Mucosa of descending colon (tissue), 3 donors: Measurements from ENCODE around the gene DOCK10. TPM values are rescaled to one million over a fixed set of nuclear protein-coding genes. Genes with fewer than 3 reads are reported as not detected.

Experiments used
- ATAC-seq: fragments of 200-7000 bp; cut with Tn5 transposase; one replicate; pipeline ENCODE4 v1.9.1; 2020; ENCODE audit warnings: mild to moderate bottlenecking, moderate library complexity
- DNase-seq, 3 donors: peaks; one replicate each; pipeline ENCODE4 v3.0.0-alpha.2; 2020
- H3K36me3 ChIP-seq: fragments of 200-600 bp; one replicate; pipeline ENCODE4 v1.8.0; 2021; ENCODE audit warnings: low read depth, mild to moderate bottlenecking
- H3K4me1 ChIP-seq: fragments of 200-600 bp; one replicate; pipeline ENCODE4 v1.8.0; 2021; ENCODE audit warnings: low read depth, mild to moderate bottlenecking
- H3K4me3 ChIP-seq: fragments of 200-600 bp; one replicate; pipeline ENCODE4 v1.8.0; 2021; ENCODE audit warnings: mild to moderate bottlenecking
- H3K9me3 ChIP-seq: fragments of 200-600 bp; one replicate; pipeline ENCODE4 v1.8.0; 2021; ENCODE audit warnings: mild to moderate bottlenecking
- intact Hi-C, 2 donors: fragments of 100-400 bp; cut with DNase I in 1 of 2; cut with micrococcal nuclease in 1 of 2; formaldehyde crosslinking; loops; one replicate each; pipeline versions ENCODE4 v1.11.0 to v1.11.1; 2022; cut with DNase I, micrococcal nuclease
- total RNA-seq, 3 donors: library from RNA; stranded (reverse); fragmentation: NEBNext Ultra II Directional in 2 of 3; extraction: Animal tissue kit (Norgen Biotek cat#: 25700) in 2 of 3; gene quantifications; one replicate each; pipeline versions ENCODE4 v1.2.1 to v1.2.4, GENCODE V29; 2021 to 2023
- TF ChIP-seq, protein P1 (sequence below): fragments of 200-600 bp; IDR thresholded peaks from one replicate; pipeline ENCODE4 v1.8.0; 2022; ENCODE audit warnings: antibody characterized with exemption, mild to moderate bottlenecking
- donor health status: DM: no; HTN: no; CAD: no; lungs with moderate emphysema.
- donor health status: DM: no; HTN: no; CAD: no.
- donor health status: DM: no; HTN: yes; CAD: no.

DOCK10 gene
- total RNA-seq, 3 donors from 2014 or later = 13.3 to 20.6 (median 14.7) TPM

DNA sequence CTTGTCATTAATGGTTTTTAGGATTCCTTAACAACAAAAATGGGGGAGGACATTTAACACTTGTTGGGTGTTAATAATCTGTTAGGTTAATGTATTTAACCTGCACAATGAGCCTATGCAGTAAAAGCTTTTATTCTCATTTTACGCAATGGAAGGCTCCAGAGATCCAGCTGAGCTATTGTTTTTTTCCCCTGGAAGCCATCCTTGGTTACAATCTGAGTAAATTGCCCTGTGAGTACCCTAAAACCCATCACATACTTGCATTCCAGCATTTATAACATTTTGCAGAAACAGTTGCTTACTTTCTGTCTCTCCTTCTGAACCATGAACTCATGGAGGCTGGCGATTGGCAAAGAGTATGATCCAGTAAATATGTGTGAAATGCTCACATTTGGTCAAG is 30.2 kb upstream of the DOCK10 start:
- Histone ChIP-seq H3K9me3 (peaks cover 2% of the 10 kb centered on the region), H3K4me1 (no peaks in the 10 kb centered on the region), H3K4me3 (no peak overlapping the region), H3K36me3 (no peaks in the 10 kb centered on the region)
- intact Hi-C loops = no loop called here
- ATAC-seq (no peak), DNase-seq (no peak)
- TF ChIP-seq, protein P1, sequence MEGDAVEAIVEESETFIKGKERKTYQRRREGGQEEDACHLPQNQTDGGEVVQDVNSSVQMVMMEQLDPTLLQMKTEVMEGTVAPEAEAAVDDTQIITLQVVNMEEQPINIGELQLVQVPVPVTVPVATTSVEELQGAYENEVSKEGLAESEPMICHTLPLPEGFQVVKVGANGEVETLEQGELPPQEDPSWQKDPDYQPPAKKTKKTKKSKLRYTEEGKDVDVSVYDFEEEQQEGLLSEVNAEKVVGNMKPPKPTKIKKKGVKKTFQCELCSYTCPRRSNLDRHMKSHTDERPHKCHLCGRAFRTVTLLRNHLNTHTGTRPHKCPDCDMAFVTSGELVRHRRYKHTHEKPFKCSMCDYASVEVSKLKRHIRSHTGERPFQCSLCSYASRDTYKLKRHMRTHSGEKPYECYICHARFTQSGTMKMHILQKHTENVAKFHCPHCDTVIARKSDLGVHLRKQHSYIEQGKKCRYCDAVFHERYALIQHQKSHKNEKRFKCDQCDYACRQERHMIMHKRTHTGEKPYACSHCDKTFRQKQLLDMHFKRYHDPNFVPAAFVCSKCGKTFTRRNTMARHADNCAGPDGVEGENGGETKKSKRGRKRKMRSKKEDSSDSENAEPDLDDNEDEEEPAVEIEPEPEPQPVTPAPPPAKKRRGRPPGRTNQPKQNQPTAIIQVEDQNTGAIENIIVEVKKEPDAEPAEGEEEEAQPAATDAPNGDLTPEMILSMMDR = no peak

DNA sequence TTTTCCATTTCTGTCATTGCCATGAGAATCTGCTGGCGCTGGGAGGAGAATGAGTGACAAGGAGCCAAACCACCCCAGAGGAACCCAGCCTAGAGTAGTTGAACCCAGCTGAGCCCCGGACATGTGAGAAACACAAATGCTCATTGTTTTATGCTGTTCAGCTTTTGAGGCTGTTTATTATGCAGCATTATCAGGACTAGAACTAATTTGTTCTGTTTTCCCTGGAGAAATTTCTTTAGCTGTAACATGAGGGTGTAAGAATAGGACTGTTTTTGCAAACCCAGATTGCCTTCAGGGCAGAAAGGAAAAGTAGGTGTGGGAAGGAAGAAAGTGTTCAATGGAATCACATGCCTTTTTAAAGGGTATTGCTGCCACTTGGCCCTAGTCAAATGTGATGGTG is 28.5 kb upstream of the DOCK10 start:
- intact Hi-C loops = no loop called here
- Histone ChIP-seq H3K9me3 (peaks cover 3% of the 10 kb centered on the region), H3K4me1 (no peaks in the 10 kb centered on the region), H3K4me3 (no peak overlapping the region), H3K36me3 (no peaks in the 10 kb centered on the region)
- TF ChIP-seq, protein P1 = no peak
- ATAC-seq (no peak), DNase-seq (no peak)

DNA sequence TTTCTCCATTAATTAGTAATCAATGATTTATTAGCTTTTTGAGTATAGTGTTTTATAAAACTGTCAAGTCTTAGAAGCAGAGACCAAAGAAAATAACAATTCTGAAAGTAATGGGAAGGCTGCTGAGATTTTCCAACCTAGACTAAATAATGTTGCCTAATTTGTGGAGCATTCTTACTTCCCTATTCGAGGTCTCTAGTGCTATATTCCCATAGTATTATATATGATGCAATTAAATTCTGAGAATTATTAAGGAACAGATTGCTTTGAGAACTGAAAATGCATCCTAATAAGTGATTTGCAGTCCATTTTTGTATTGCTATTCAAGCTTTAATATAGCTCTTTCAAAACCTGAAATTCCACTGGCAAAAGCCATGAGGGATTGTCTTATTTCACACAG is 27.7 kb upstream of the DOCK10 start:
- H3K4me3 ChIP-seq = no peak overlapping the region
- DNase-seq (no peak), ATAC-seq (no peak)
- no peaks in the 10 kb centered on the region for H3K36me3 ChIP-seq
- peaks cover 3% of the 10 kb centered on the region for H3K9me3 ChIP-seq
- no peaks in the 10 kb centered on the region for H3K4me1 ChIP-seq
- intact Hi-C loops = no loop called here
- TF ChIP-seq, protein P1 = no peak

DNA sequence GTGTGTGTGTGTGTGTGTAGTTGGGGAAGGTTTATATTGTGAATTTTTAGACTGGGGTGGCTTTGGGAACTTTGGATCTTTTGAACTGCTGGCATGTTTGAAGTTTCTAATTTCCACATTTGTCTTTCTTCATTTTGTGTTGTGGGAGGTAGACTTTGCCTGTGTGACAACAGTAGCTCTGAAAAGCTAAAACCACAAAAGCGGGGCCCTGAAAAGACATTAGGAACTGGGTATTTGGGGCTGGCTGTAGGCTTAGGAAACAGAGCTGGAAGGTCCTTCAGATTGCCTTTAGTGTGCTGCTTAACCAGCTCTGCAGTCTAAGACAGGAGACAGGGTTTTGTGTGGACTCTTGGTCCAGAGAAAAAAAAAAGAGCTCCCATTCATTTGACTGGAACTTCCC is 27.2 kb upstream of the DOCK10 start:
- TF ChIP-seq, protein P1 = no peak
- no peaks in the 10 kb centered on the region for H3K36me3 ChIP-seq

DNA sequence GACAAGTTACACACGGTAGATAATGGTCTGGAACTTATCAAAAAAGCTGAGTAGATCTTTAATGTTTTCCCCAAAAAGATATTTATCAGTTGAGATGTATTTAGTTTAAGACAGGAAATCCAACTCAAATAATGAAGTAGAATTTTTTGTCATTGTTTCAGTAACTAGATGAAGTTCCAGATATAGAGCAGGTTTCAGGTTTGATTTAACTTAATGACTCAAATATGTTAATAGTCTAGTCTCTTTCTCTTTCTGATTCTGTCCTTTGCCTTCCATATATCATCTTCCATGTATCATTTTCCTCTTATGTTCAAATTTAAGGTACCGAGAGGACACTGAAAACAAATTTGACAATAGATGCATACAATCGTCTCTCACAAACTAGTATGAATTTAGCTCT is 23.6 kb upstream of the DOCK10 start:
- Histone ChIP-seq H3K9me3 (peaks cover 3% of the 10 kb centered on the region), H3K4me3 (no peak overlapping the region), H3K36me3 (no peaks in the 10 kb centered on the region), H3K4me1 (no peaks in the 10 kb centered on the region)
- no peak for DNase-seq
- intact Hi-C loops = no loop called here
- ATAC-seq = no peak
- TF ChIP-seq, protein P1 = no peak

More for the DNA sequence above, 27.2 kb upstream of the DOCK10 start:
- H3K4me1 ChIP-seq = no peaks in the 10 kb centered on the region
- intact Hi-C loops = no loop called here
- no peak for ATAC-seq
- no peak overlapping the region for H3K4me3 ChIP-seq
- no peak for DNase-seq
- peaks cover 3% of the 10 kb centered on the region for H3K9me3 ChIP-seq

DNA sequence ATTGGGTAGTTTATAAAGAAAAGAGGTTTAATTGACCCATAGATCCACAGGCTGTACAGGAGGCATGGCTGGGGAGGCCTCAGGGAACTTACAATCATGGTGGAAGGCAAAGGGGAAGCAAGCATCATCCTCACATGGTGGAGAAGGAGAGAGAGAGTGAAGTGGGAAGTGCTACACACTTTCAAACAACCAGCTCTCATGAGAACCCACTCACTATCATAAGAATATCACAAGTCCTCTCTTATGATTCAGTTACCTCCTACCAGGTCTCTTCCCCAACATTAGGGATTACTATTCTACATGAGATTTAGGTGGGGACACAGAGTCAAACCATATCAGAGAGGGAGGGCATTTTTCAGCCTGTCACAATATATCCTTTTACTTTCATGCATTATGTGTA is 22.7 kb upstream of the DOCK10 start:
- H3K36me3 ChIP-seq = no peaks in the 10 kb centered on the region
- DNase-seq (no peak), ATAC-seq (no peak)
- TF ChIP-seq, protein P1 = no peak
- H3K9me3 ChIP-seq = peaks cover 3% of the 10 kb centered on the region
- no peak overlapping the region for H3K4me3 ChIP-seq
- no peaks in the 10 kb centered on the region for H3K4me1 ChIP-seq
- intact Hi-C loops = no loop called here
